Suprapubic skin (tissue), 4 donors: Measurements from ENCODE around the gene ARFGAP3. TPM values are rescaled to one million over a fixed set of nuclear protein-coding genes. Genes with fewer than 3 reads are reported as not detected.

Source experiments
- DNase-seq, 2 donors: peaks; one replicate each; pipeline ENCODE4 v3.0.0-alpha.2; 2019; ENCODE audit warnings: low spot score in 2 of 2
- H3K27ac ChIP-seq: fragments of 200-600 bp; sonication (generic); one replicate; pipeline ENCODE4 v1.5.1; 2019
- H3K27me3 ChIP-seq: fragments of 200-600 bp; sonication (generic); one replicate; pipeline ENCODE4 v1.5.1; 2019
- H3K36me3 ChIP-seq: fragments of 200-600 bp; sonication (generic); one replicate; pipeline ENCODE4 v1.5.1; 2019
- H3K4me1 ChIP-seq: fragments of 200-600 bp; sonication (generic); one replicate; pipeline ENCODE4 v1.5.1; 2019
- H3K4me3 ChIP-seq: fragments of 200-600 bp; sonication (generic); one replicate; pipeline ENCODE4 v1.5.1; 2019; ENCODE audit warnings: mild to moderate bottlenecking
- H3K9me3 ChIP-seq: fragments of 200-600 bp; sonication (generic); one replicate; pipeline ENCODE4 v1.5.1; 2019
- CTCF ChIP-seq, 2 donors: fragments of 200-600 bp in 1 of 2; fragments of 450-650 bp in 1 of 2; sonication (generic) in 1 of 2; IDR thresholded peaks; one replicate each; pipeline ENCODE4 v1.5.1; 2016 to 2019; ENCODE audit warnings: antibody characterized with exemption in 2 of 2, mild to moderate bottlenecking in 1 of 2, moderate library complexity in 1 of 2
- EP300 ChIP-seq: sonication (generic); formaldehyde crosslinking; IDR thresholded peaks from one replicate; pipeline ENCODE4 v1.6.1; 2017; ENCODE audit warnings: antibody characterized with exemption
- POLR2A ChIP-seq, 2 donors: fragments of 450-650 bp; IDR thresholded peaks; one replicate each; pipeline ENCODE4 v1.6.1; 2017; ENCODE audit warnings: antibody characterized with exemption in 2 of 2, mild to moderate bottlenecking in 2 of 2, moderate library complexity in 2 of 2
- POLR2AphosphoS5 ChIP-seq, 3 donors: sonication (generic); formaldehyde crosslinking; IDR thresholded peaks; one replicate each; pipeline ENCODE4 v1.6.1; 2017; ENCODE audit warnings: antibody characterized with exemption in 3 of 3
- WGBS: methylation state at CpG from one replicate; pipeline ENCODE4 v1.1.5; 2018; 5-methylcytosine and 5-hydroxymethylcytosine counted together
- total RNA-seq, 4 donors: library from RNA; depleted of rRNA; stranded (reverse); fragments of >200 nt; gene quantifications; one replicate each; pipeline ENCODE4 v1.1.0, GENCODE V29; 2016

The ARFGAP3 gene
- total RNA-seq, 4 donors from 2014 or later = 26.7 to 33.3 (median 31.8) TPM

- no peak overlapping the region for H3K4me3 ChIP-seq
- no peaks in the 10 kb centered on the region for H3K9me3 ChIP-seq
- peaks cover 3% of the 10 kb centered on the region for H3K36me3 ChIP-seq
- peaks cover 34% of the 10 kb centered on the region for H3K4me1 ChIP-seq
- no peak for DNase-seq
- WGBS = 79% methylated on average over 14 of the region's 14 CpGs
- TF ChIP-seq POLR2A (IDR thresholded peaks at IDR 0.05) (no peak), EP300 (no peak), POLR2AphosphoS5 (IDR thresholded peaks at IDR 0.05) (no peak), CTCF (IDR thresholded peaks at IDR 0.05) (peak in 1 of 2 donors; percentile 22)
- no peak overlapping the region for H3K27ac ChIP-seq
- H3K27me3 ChIP-seq = no peaks in the 10 kb centered on the region
Measured at GRCh38 chr22:42901790-42902508, 44.9 kb upstream of the ARFGAP3 start.

- H3K4me3 ChIP-seq = no peak overlapping the region
- 91% methylated on average over 7 of the region's 7 CpGs for WGBS
- H3K27ac ChIP-seq = no peak overlapping the region
- peaks cover 32% of the 10 kb centered on the region for H3K4me1 ChIP-seq
- TF ChIP-seq POLR2A (IDR thresholded peaks at IDR 0.05) = no peak
- no peak for DNase-seq
- peaks cover 3% of the 10 kb centered on the region for H3K36me3 ChIP-seq
- no peaks in the 10 kb centered on the region for H3K27me3 ChIP-seq
- H3K9me3 ChIP-seq = no peaks in the 10 kb centered on the region
Measured at GRCh38 chr22:42897960-42898359, 40.9 kb upstream of the ARFGAP3 start.

GRCh38 chr22:42895541-42895981 lies 38.5 kb upstream of the ARFGAP3 start:
- WGBS = 59% methylated on average over 9 of the region's 9 CpGs
- DNase-seq = no peak
- H3K4me3 ChIP-seq = no peak overlapping the region
- H3K4me1 ChIP-seq = peaks cover 35% of the 10 kb centered on the region
- peak overlapping the region; percentile 51 for H3K27ac ChIP-seq
- no peaks in the 10 kb centered on the region for H3K9me3 ChIP-seq
- H3K36me3 ChIP-seq = peaks cover 6% of the 10 kb centered on the region
- no peak for TF ChIP-seq CTCF (IDR thresholded peaks at IDR 0.05)
- H3K27me3 ChIP-seq = no peaks in the 10 kb centered on the region

- no peaks in the 10 kb centered on the region for H3K27me3 ChIP-seq
- DNase-seq = no peak
- H3K9me3 ChIP-seq = no peaks in the 10 kb centered on the region
- peaks cover 11% of the 10 kb centered on the region for H3K36me3 ChIP-seq
- H3K27ac ChIP-seq = peak overlapping the region; percentile 51
- H3K4me3 ChIP-seq = no peak overlapping the region
- 58% methylated on average over 7 of the region's 7 CpGs for WGBS
- peaks cover 35% of the 10 kb centered on the region for H3K4me1 ChIP-seq
- TF ChIP-seq POLR2AphosphoS5 (IDR thresholded peaks at IDR 0.05) (no peak), EP300 (no peak), POLR2A (IDR thresholded peaks at IDR 0.05) (no peak), CTCF (IDR thresholded peaks at IDR 0.05) (no peak)
Measured at GRCh38 chr22:42895087-42895486, 38.0 kb upstream of the ARFGAP3 start.

GRCh38 chr22:42893371-42894150 lies 36.5 kb upstream of the ARFGAP3 start:
- WGBS = 80% methylated on average over 24 of the region's 25 CpGs
- Histone ChIP-seq H3K4me3 (no peak overlapping the region), H3K27me3 (no peaks in the 10 kb centered on the region), H3K27ac (no peak overlapping the region), H3K36me3 (peaks cover 23% of the 10 kb centered on the region), H3K4me1 (peaks cover 49% of the 10 kb centered on the region), H3K9me3 (no peaks in the 10 kb centered on the region)
- no peak for DNase-seq
- no peak for TF ChIP-seq EP300
- TF ChIP-seq POLR2A (IDR thresholded peaks at IDR 0.05) = no peak
- no peak for TF ChIP-seq CTCF (IDR thresholded peaks at IDR 0.05)
- TF ChIP-seq POLR2AphosphoS5 (IDR thresholded peaks at IDR 0.05) = no peak
